Measurements from ENCODE around the gene TGFBR3.

The TGFBR3 gene

DNA sequence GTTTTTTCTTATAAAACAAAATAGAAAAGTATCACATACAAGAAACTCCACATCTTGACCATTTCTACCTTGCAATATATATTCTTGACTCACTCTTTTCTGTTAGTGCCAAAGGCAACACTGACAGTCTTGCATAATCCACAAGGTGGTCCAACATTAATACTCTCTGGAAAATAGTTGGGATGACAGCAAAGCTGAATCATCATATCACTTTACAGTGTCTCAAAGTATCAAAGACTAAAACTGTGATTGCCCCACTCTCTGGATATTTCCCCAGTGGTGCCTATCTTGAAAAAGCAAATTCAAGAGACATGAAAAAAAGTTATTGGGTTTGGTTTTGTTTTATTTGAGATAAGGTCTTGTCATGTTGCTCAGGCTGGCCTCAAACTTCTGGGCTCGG, 14.6 kb upstream of the TGFBR3 start:
- peaks cover 22% of the 10 kb centered on the region for H3K4me1 ChIP-seq (ENCODE audit: control insufficient read depth, insufficient read depth, low read length)
- no peaks in the 10 kb centered on the region for H3K9me3 ChIP-seq (ENCODE audit: control insufficient read depth, low read length)
- H3K9ac ChIP-seq (ENCODE audit: low read length): no peak overlapping the region
- H3K4me3 ChIP-seq (ENCODE audit: low read length): no peak overlapping the region
- no peaks in the 10 kb centered on the region for H3K36me3 ChIP-seq (ENCODE audit: control insufficient read depth, insufficient read depth, low read length, severe bottlenecking)
- no peaks in the 10 kb centered on the region for H3K27me3 ChIP-seq (replicated peaks; ENCODE audit: control insufficient read depth, insufficient read depth, low read length)
- peak; percentile 94 for DNase-seq (ENCODE audit: low read depth)

GRCh38 chr1:91897016-91897415, 11.1 kb upstream of the TGFBR3 start:
- H3K36me3 ChIP-seq (ENCODE audit: control insufficient read depth, insufficient read depth, low read length, severe bottlenecking): no peaks in the 10 kb centered on the region
- H3K9ac ChIP-seq (ENCODE audit: low read length): no peak overlapping the region
- H3K4me1 ChIP-seq (ENCODE audit: control insufficient read depth, insufficient read depth, low read length): peaks cover 32% of the 10 kb centered on the region
- H3K27me3 ChIP-seq (replicated peaks; ENCODE audit: control insufficient read depth, insufficient read depth, low read length): no peaks in the 10 kb centered on the region
- no peak for DNase-seq (ENCODE audit: low read depth)
- H3K4me3 ChIP-seq (ENCODE audit: low read length): no peak overlapping the region
- H3K9me3 ChIP-seq (ENCODE audit: control insufficient read depth, low read length): no peaks in the 10 kb centered on the region

GRCh38 chr1:91895832-91896556, 10.0 kb upstream of the TGFBR3 start:
- no peak for DNase-seq (ENCODE audit: low read depth)
- Histone ChIP-seq H3K4me1 (ENCODE audit: control insufficient read depth, insufficient read depth, low read length) (peaks cover 32% of the 10 kb centered on the region), H3K9me3 (ENCODE audit: control insufficient read depth, low read length) (no peaks in the 10 kb centered on the region), H3K4me3 (ENCODE audit: low read length) (no peak overlapping the region), H3K36me3 (ENCODE audit: control insufficient read depth, insufficient read depth, low read length, severe bottlenecking) (no peaks in the 10 kb centered on the region), H3K9ac (ENCODE audit: low read length) (no peak overlapping the region), H3K27me3 (replicated peaks; ENCODE audit: control insufficient read depth, insufficient read depth, low read length) (no peaks in the 10 kb centered on the region)

DNA sequence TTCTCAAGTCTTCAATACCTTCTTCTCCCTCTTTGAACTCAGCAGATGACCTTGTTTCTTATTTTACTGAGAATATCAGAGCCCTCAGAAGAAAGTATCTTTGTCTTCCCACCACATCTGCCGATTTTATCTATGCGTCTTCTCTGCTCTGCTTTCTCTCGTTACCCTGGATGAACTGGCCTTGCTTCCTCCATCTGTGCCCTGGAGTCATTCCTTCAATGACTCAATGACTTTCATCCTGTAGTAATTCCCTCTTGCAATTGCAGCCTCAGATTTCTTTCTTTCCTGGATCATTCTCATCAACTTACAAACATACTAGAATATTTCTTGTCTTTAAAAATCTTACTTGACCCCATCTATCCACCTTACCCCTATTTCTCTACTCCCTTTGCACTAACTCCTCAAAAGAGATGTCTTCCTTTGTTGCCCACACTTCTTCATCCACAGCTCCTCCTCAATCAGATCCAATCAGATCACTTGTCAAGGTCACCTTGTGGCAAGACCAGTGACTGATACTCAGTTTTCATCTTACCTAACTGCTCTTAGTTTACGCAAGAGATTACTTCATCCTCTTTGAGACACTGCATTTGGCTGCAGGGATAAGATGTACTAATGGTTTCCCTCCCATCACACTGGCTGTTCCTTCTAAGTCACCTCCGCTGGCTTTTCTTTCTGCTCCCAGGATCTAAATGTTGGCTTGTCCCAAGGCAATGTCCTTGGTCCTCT, 8.2 kb upstream of the TGFBR3 start:
- H3K36me3 ChIP-seq (ENCODE audit: control insufficient read depth, insufficient read depth, low read length, severe bottlenecking): no peaks in the 10 kb centered on the region
- DNase-seq (ENCODE audit: low read depth): peak; percentile 75
- no peaks in the 10 kb centered on the region for H3K27me3 ChIP-seq (replicated peaks; ENCODE audit: control insufficient read depth, insufficient read depth, low read length)
- peaks cover 39% of the 10 kb centered on the region for H3K4me1 ChIP-seq (ENCODE audit: control insufficient read depth, insufficient read depth, low read length)
- H3K4me3 ChIP-seq (ENCODE audit: low read length): no peak overlapping the region
- H3K9me3 ChIP-seq (ENCODE audit: control insufficient read depth, low read length): no peaks in the 10 kb centered on the region
- H3K9ac ChIP-seq (ENCODE audit: low read length): no peak overlapping the region

DNA sequence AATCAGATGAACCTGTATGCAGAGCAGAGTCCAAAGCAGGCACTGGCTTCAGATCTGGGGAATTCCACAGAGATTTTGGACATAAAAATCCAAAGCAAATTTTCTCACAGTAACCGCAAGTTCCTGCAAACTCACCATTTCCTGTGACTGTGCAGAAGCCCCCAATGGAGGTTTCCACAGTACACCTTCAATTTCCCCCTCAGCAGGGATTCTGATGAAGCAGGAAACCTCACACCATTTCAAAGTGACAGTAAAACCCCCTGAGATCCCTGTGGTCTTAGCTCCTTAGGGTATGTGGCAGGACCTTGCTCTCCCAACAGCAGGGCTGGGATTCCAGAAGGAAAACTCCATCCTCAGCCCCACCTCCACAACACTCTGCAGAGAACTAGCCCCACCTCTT, 6.0 kb upstream of the TGFBR3 start:
- Histone ChIP-seq H3K9ac (ENCODE audit: low read length) (peak overlapping the region; percentile 81), H3K4me1 (ENCODE audit: control insufficient read depth, insufficient read depth, low read length) (peaks cover 39% of the 10 kb centered on the region), H3K4me3 (ENCODE audit: low read length) (peak overlapping the region; percentile 74), H3K27me3 (replicated peaks; ENCODE audit: control insufficient read depth, insufficient read depth, low read length) (no peaks in the 10 kb centered on the region), H3K9me3 (ENCODE audit: control insufficient read depth, low read length) (no peaks in the 10 kb centered on the region), H3K36me3 (ENCODE audit: control insufficient read depth, insufficient read depth, low read length, severe bottlenecking) (no peaks in the 10 kb centered on the region)
- DNase-seq (ENCODE audit: low read depth): no peak

GRCh38 chr1:91891454-91891853, 5.5 kb upstream of the TGFBR3 start:
- H3K4me1 ChIP-seq (ENCODE audit: control insufficient read depth, insufficient read depth, low read length): peaks cover 44% of the 10 kb centered on the region
- no peaks in the 10 kb centered on the region for H3K27me3 ChIP-seq (replicated peaks; ENCODE audit: control insufficient read depth, insufficient read depth, low read length)
- peak; percentile 90 for DNase-seq (ENCODE audit: low read depth)
- H3K4me3 ChIP-seq (ENCODE audit: low read length): peak overlapping the region; percentile 74
- H3K36me3 ChIP-seq (ENCODE audit: control insufficient read depth, insufficient read depth, low read length, severe bottlenecking): no peaks in the 10 kb centered on the region
- peak overlapping the region; percentile 81 for H3K9ac ChIP-seq (ENCODE audit: low read length)
- H3K9me3 ChIP-seq (ENCODE audit: control insufficient read depth, low read length): no peaks in the 10 kb centered on the region

GRCh38 chr1:91889717-91890459, 3.9 kb upstream of the TGFBR3 start:
- Histone ChIP-seq H3K4me3 (ENCODE audit: low read length) (no peak overlapping the region), H3K4me1 (ENCODE audit: control insufficient read depth, insufficient read depth, low read length) (peaks cover 45% of the 10 kb centered on the region), H3K9me3 (ENCODE audit: control insufficient read depth, low read length) (no peaks in the 10 kb centered on the region), H3K36me3 (ENCODE audit: control insufficient read depth, insufficient read depth, low read length, severe bottlenecking) (no peaks in the 10 kb centered on the region), H3K27me3 (replicated peaks; ENCODE audit: control insufficient read depth, insufficient read depth, low read length) (no peaks in the 10 kb centered on the region), H3K9ac (ENCODE audit: low read length) (peak overlapping the region; percentile 2)
- peak; percentile 28 for DNase-seq (ENCODE audit: low read depth)

GRCh38 chr1:91885213-91885715, 687 bp downstream of the TGFBR3 start:
- Histone ChIP-seq H3K4me3 (ENCODE audit: low read length) (peak overlapping the region; percentile 91), H3K27me3 (replicated peaks; ENCODE audit: control insufficient read depth, insufficient read depth, low read length) (no peaks in the 10 kb centered on the region), H3K9ac (ENCODE audit: low read length) (peak overlapping the region; percentile 92), H3K9me3 (ENCODE audit: control insufficient read depth, low read length) (no peaks in the 10 kb centered on the region), H3K4me1 (ENCODE audit: control insufficient read depth, insufficient read depth, low read length) (peaks cover 29% of the 10 kb centered on the region), H3K36me3 (ENCODE audit: control insufficient read depth, insufficient read depth, low read length, severe bottlenecking) (no peaks in the 10 kb centered on the region)
- peak; percentile 67 for DNase-seq (ENCODE audit: low read depth)

GRCh38 chr1:91884459-91885212, 1.3 kb downstream of the TGFBR3 start:
- H3K36me3 ChIP-seq (ENCODE audit: control insufficient read depth, insufficient read depth, low read length, severe bottlenecking): no peaks in the 10 kb centered on the region
- H3K9me3 ChIP-seq (ENCODE audit: control insufficient read depth, low read length): no peaks in the 10 kb centered on the region
- H3K4me1 ChIP-seq (ENCODE audit: control insufficient read depth, insufficient read depth, low read length): peaks cover 28% of the 10 kb centered on the region
- H3K9ac ChIP-seq (ENCODE audit: low read length): peak overlapping the region; percentile 92
- no peaks in the 10 kb centered on the region for H3K27me3 ChIP-seq (replicated peaks; ENCODE audit: control insufficient read depth, insufficient read depth, low read length)
- H3K4me3 ChIP-seq (ENCODE audit: low read length): peak overlapping the region; percentile 91
- peak; percentile 60 for DNase-seq (ENCODE audit: low read depth)

GRCh38 chr1:91883470-91883869, 2.5 kb downstream of the TGFBR3 start:
- peaks cover 38% of the 10 kb centered on the region for H3K4me1 ChIP-seq (ENCODE audit: control insufficient read depth, insufficient read depth, low read length)
- H3K4me3 ChIP-seq (ENCODE audit: low read length): peak overlapping the region; percentile 91
- H3K27me3 ChIP-seq (replicated peaks; ENCODE audit: control insufficient read depth, insufficient read depth, low read length): no peaks in the 10 kb centered on the region
- no peaks in the 10 kb centered on the region for H3K9me3 ChIP-seq (ENCODE audit: control insufficient read depth, low read length)
- peak; percentile 75 for DNase-seq (ENCODE audit: low read depth)
- H3K9ac ChIP-seq (ENCODE audit: low read length): peak overlapping the region; percentile 92
- no peaks in the 10 kb centered on the region for H3K36me3 ChIP-seq (ENCODE audit: control insufficient read depth, insufficient read depth, low read length, severe bottlenecking)
